HEK293T (cell line): ENCODE data around the gene CSN1S1.

Experiments
- ELF4 ChIP-seq: fragments of 450-650 bp; IDR thresholded peaks from 2 replicates; pipeline ENCODE4 v1.6.1; 2017; ENCODE audit warnings: antibody characterized with exemption
- FOXK2 ChIP-seq: fragments of 450-650 bp; IDR thresholded peaks from 2 replicates; pipeline ENCODE4 v1.6.1; 2016; ENCODE audit warnings: mild to moderate bottlenecking
- FOXM1 ChIP-seq: fragments of 450-650 bp; IDR thresholded peaks from 2 replicates; pipeline ENCODE4 v1.6.1; 2017; ENCODE audit warnings: mild to moderate bottlenecking, borderline replicate concordance
- L3MBTL2 ChIP-seq: fragments of 450-650 bp; conservative IDR thresholded peaks from 2 replicates; pipeline ENCODE4 v1.6.1; 2016; ENCODE audit warnings: mild to moderate bottlenecking
- LEF1 ChIP-seq: fragments of 450-650 bp; IDR thresholded peaks from 2 replicates; pipeline ENCODE4 v1.6.1; 2017; ENCODE audit warnings: mild to moderate bottlenecking, borderline replicate concordance
- NFRKB ChIP-seq: fragments of 450-650 bp; IDR thresholded peaks from 2 replicates; pipeline ENCODE4 v1.6.1; 2016; ENCODE audit warnings: mild to moderate bottlenecking, moderate library complexity
- SP1 ChIP-seq: fragments of 450-650 bp; IDR thresholded peaks from 2 replicates; pipeline ENCODE4 v1.6.1; 2017
- SUZ12 ChIP-seq: fragments of 450-650 bp; IDR thresholded peaks from 2 replicates; pipeline ENCODE4 v1.6.1; 2016; ENCODE audit warnings: mild to moderate bottlenecking
- TARDBP ChIP-seq: fragments of 450-650 bp; IDR thresholded peaks from 2 replicates; pipeline ENCODE4 v1.6.1; 2016
- TF ChIP-seq, protein P1 (sequence below): fragments of 450-650 bp; IDR thresholded peaks from 2 replicates; pipeline ENCODE4 v1.6.1; 2016

DNA sequence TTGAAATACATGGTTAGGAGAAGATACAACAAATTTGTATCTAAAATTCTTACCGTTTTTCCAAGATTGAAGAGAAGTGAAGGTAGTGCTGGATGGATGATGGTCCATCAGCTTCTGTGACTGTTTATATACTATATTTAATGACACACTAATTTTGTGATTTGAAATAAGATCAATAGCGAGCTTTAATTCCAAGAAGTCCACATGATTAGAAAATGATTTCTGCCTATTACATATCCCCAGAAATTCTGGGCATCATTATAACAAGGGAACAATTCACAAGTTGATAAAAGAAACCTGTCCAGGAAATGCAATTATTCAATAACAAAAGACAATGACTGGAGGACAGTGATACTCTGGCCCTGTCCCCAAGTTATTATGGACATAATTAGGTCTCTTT, 34.8 kb downstream of the CSN1S1 start, which contains the start of gene CSN2:
- TF ChIP-seq SUZ12 (no peak), NFRKB (no peak), SP1 (no peak), FOXM1 (no peak), ELF4 (no peak), TARDBP (no peak), LEF1 (no peak), FOXK2 (no peak), L3MBTL2 (no peak)
- TF ChIP-seq, protein P1, sequence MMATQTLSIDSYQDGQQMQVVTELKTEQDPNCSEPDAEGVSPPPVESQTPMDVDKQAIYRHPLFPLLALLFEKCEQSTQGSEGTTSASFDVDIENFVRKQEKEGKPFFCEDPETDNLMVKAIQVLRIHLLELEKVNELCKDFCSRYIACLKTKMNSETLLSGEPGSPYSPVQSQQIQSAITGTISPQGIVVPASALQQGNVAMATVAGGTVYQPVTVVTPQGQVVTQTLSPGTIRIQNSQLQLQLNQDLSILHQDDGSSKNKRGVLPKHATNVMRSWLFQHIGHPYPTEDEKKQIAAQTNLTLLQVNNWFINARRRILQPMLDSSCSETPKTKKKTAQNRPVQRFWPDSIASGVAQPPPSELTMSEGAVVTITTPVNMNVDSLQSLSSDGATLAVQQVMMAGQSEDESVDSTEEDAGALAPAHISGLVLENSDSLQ, result no peak
